NT2/D1 (cell line): Measurements from ENCODE around the gene ZBTB18.

Experiments used
- DNase-seq: peaks from one replicate; pipeline ENCODE4 v3.0.0-alpha.2; 2011; ENCODE audit warnings: low read depth, low spot score
- H3K27me3 ChIP-seq: 2 replicates; pipeline ENCODE4 v1.6.0; 2011; ENCODE audit warnings: mild to moderate bottlenecking; ENCODE audit not compliant: insufficient read length, insufficient read depth
- H3K36me3 ChIP-seq: 2 replicates; pipeline ENCODE4 v1.6.1; 2011; ENCODE audit warnings: mild to moderate bottlenecking, low read length, mixed read lengths; ENCODE audit not compliant: insufficient read depth, insufficient read length
- H3K4me1 ChIP-seq: 2 replicates; pipeline ENCODE4 v1.5.1; 2011; ENCODE audit not compliant: insufficient read depth, insufficient read length
- H3K4me3 ChIP-seq: 2 replicates; pipeline ENCODE4 v1.5.1; 2011; ENCODE audit warnings: low read depth; ENCODE audit not compliant: insufficient read length
- H3K9ac ChIP-seq: 2 replicates; pipeline ENCODE4 v1.6.0; 2011; ENCODE audit warnings: low read depth; ENCODE audit not compliant: insufficient read length
- H3K9me3 ChIP-seq: 2 replicates; pipeline ENCODE4 v1.5.1; 2011; ENCODE audit warnings: mild to moderate bottlenecking, low read length; ENCODE audit not compliant: insufficient read depth
- SUZ12 ChIP-seq: IDR thresholded peaks from 2 replicates; pipeline ENCODE4 v1.6.1; 2011; ENCODE audit not compliant: insufficient read length, insufficient read depth; ENCODE audit errors: extremely low read depth
- YY1 ChIP-seq: IDR thresholded peaks from 2 replicates; pipeline ENCODE4 v1.6.1; 2011; ENCODE audit not compliant: insufficient read length, insufficient read depth
- ZNF274 ChIP-seq: IDR thresholded peaks from 2 replicates; pipeline ENCODE4 v1.6.1; 2011; ENCODE audit warnings: mild to moderate bottlenecking, low read depth, low read length

Gene ZBTB18

GRCh38 chr1:244083383-244083943, 32.4 kb downstream of the ZBTB18 start:
- Histone ChIP-seq H3K9ac (no peak overlapping the region), H3K4me3 (no peak overlapping the region), H3K4me1 (peaks cover 4% of the 10 kb centered on the region), H3K36me3 (no peaks in the 10 kb centered on the region), H3K27me3 (no peaks in the 10 kb centered on the region), H3K9me3 (peaks cover 6% of the 10 kb centered on the region; the same call in 1 of the 2 replicates)
- TF ChIP-seq ZNF274 (no peak), SUZ12 (no peak), YY1 (no peak)
- DNase-seq = no peak

DNA sequence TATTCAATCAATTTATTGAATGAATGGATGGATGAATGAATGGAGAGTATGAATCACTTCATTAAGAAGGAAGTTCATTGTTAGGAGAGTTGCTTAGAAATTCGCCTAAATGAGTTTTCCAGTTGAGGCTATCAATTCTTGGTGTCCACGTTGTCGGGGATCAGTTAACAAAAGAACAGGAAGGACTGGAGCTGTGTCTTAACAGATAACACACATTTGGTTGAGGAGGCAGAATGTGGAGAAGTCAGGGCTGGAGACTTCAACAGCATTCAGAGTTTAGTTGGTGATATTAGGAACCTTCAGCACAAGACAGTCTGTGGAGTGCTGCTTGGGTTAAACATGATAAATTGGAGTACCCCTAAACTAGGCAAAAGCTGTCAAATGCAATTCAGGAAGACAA, 33.7 kb downstream of the ZBTB18 start:
- no peak overlapping the region for H3K9ac ChIP-seq
- DNase-seq = no peak
- H3K9me3 ChIP-seq = peaks cover 6% of the 10 kb centered on the region; the same call in 1 of the 2 replicates
- no peaks in the 10 kb centered on the region for H3K36me3 ChIP-seq
- peaks cover 4% of the 10 kb centered on the region for H3K4me1 ChIP-seq
- no peak for TF ChIP-seq SUZ12
- no peak for TF ChIP-seq YY1
- H3K27me3 ChIP-seq = no peaks in the 10 kb centered on the region
- no peak overlapping the region for H3K4me3 ChIP-seq

- Histone ChIP-seq H3K9me3 (peaks cover 6% of the 10 kb centered on the region; the same call in 1 of the 2 replicates), H3K9ac (no peak overlapping the region), H3K4me1 (no peaks in the 10 kb centered on the region), H3K27me3 (no peaks in the 10 kb centered on the region), H3K4me3 (no peak overlapping the region), H3K36me3 (no peaks in the 10 kb centered on the region)
- no peak for DNase-seq
- TF ChIP-seq YY1 = no peak
- TF ChIP-seq ZNF274 = no peak
- TF ChIP-seq SUZ12 = no peak
Measured at GRCh38 chr1:244085891-244086290, 34.8 kb downstream of the ZBTB18 start.

DNA sequence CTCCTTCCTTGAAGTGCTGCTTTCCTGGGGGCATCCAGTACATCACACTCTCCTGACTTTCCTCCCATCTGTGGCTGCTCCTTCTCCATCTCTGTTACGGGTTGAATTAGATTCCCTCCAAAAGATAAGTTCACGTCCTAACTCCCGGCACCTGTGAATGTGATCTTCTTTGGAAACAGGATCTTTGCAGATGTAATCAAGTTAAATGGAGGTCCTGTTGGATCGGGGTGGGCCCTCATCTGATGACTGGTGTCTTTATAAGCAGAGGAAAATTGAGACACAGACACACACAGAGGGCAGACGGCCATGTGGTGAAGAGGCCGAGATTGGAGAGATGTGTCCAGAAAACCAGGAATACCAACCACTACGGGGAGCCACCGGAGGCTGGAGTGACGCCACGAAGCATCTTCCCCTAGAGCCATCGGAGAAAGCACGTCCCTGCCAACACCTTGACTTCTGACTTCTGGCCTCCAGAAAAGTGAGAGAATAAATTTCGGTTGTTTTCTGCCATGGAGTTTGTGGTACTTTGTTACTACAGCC, 36.0 kb downstream of the ZBTB18 start:
- Histone ChIP-seq H3K9me3 (peaks cover 6% of the 10 kb centered on the region; the same call in 1 of the 2 replicates), H3K9ac (no peak overlapping the region), H3K4me1 (no peaks in the 10 kb centered on the region), H3K27me3 (no peaks in the 10 kb centered on the region), H3K4me3 (no peak overlapping the region), H3K36me3 (no peaks in the 10 kb centered on the region)
- no peak for TF ChIP-seq SUZ12
- TF ChIP-seq ZNF274 = no peak
- no peak for TF ChIP-seq YY1
- no peak for DNase-seq

- peaks cover 6% of the 10 kb centered on the region; the same call in 1 of the 2 replicates for H3K9me3 ChIP-seq
- no peaks in the 10 kb centered on the region for H3K4me1 ChIP-seq
- H3K36me3 ChIP-seq = no peaks in the 10 kb centered on the region
- H3K27me3 ChIP-seq = no peaks in the 10 kb centered on the region
- no peak overlapping the region for H3K4me3 ChIP-seq
- H3K9ac ChIP-seq = no peak overlapping the region
- TF ChIP-seq SUZ12 (no peak), ZNF274 (no peak), YY1 (no peak)
- DNase-seq = no peak
Measured at GRCh38 chr1:244087611-244088010, 36.5 kb downstream of the ZBTB18 start.

DNA sequence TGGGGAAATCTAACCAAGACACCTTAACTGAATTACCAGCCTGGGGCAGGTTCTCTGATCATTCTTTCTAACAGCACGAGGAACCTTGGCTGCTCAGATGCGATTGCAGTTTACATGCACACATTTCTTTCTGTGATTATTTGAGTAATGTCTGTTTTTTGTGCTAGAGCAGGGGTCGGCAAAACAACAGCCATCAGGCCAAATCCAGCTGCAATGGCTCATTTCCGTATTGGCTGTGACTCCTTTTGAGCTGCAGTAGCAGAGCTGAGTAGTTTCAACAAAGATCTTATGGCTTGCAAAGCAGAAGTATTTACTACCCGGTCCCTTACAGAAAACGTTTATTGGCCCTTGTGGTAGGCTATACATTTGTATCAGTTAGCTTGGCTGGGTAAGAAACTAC, 37.1 kb downstream of the ZBTB18 start:
- no peak for DNase-seq
- Histone ChIP-seq H3K9ac (no peak overlapping the region), H3K4me3 (no peak overlapping the region), H3K9me3 (peaks cover 6% of the 10 kb centered on the region; the same call in 1 of the 2 replicates), H3K36me3 (no peaks in the 10 kb centered on the region), H3K27me3 (no peaks in the 10 kb centered on the region), H3K4me1 (no peaks in the 10 kb centered on the region)
- TF ChIP-seq SUZ12 (no peak), ZNF274 (no peak), YY1 (no peak)

DNA sequence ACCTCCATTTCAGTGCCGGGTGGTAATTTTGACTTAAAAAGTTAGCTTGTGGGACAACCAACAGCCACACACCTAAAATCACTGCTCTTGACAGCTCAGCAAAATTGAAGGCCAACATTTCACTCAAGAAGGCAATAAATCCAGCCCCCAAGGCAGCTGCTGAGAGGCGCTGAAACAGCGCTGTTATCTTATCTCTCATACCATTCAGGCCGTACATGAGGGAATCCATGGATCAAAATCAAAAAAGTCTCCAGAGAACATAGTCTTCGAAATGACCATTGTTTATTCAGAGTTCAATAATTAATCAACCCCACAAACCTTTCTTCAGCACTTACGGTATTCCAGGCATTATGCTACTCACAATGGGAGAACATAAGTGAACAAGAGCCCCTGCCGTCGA, 38.5 kb downstream of the ZBTB18 start:
- Histone ChIP-seq H3K36me3 (no peaks in the 10 kb centered on the region), H3K9ac (no peak overlapping the region), H3K27me3 (no peaks in the 10 kb centered on the region), H3K9me3 (peaks cover 6% of the 10 kb centered on the region; the same call in 1 of the 2 replicates), H3K4me1 (no peaks in the 10 kb centered on the region), H3K4me3 (no peak overlapping the region)
- no peak for DNase-seq
- no peak for TF ChIP-seq SUZ12
